Smooth muscle cell (in vitro differentiated cells): ENCODE data around the gene TGFBR3L. TPM values are rescaled to one million over a fixed set of nuclear protein-coding genes. Genes with fewer than 3 reads are reported as not detected.

Experiments used
- DNase-seq: peaks from one replicate; lab custom pipeline; 2025; ENCODE audit not compliant: unreplicated experiment; lab: John Stamatoyannopoulos, UW
- H2AFZ ChIP-seq: fragments of 200-600 bp; sonication (generic); 2 replicates; pipeline ENCODE4 v1.6.0; 2016; ENCODE audit warnings: antibody characterized with exemption, low read depth, mild to moderate bottlenecking
- H3F3A ChIP-seq: fragments of 200-600 bp; sonication (generic); 2 replicates; pipeline ENCODE4 v1.6.0; 2017; ENCODE audit warnings: antibody characterized with exemption, low read depth
- H3K27ac ChIP-seq: fragments of 200-600 bp; sonication (generic); 2 replicates; pipeline ENCODE4 v1.5.1; 2016; ENCODE audit warnings: low read depth, mild to moderate bottlenecking
- H3K27me3 ChIP-seq: fragments of 200-600 bp; sonication (generic); 2 replicates; pipeline ENCODE4 v1.6.1; 2016; ENCODE audit warnings: low read depth, mild to moderate bottlenecking
- H3K36me3 ChIP-seq: fragments of 200-600 bp; sonication (generic); 2 replicates; pipeline ENCODE4 v1.5.1; 2016; ENCODE audit warnings: low read depth
- H3K4me1 ChIP-seq: fragments of 200-600 bp; sonication (generic); 2 replicates; pipeline ENCODE4 v1.5.1; 2016; ENCODE audit warnings: low read depth
- H3K4me2 ChIP-seq: fragments of 200-600 bp; sonication (generic); 2 replicates; pipeline ENCODE4 v1.6.0; 2016; ENCODE audit warnings: mild to moderate bottlenecking
- H3K4me3 ChIP-seq: fragments of 200-600 bp; sonication (generic); 2 replicates; pipeline ENCODE4 v1.5.1; 2016; ENCODE audit warnings: mild to moderate bottlenecking
- H3K79me2 ChIP-seq: fragments of 200-600 bp; sonication (generic); 2 replicates; pipeline ENCODE4 v1.6.0; 2016; ENCODE audit warnings: low read depth, mild to moderate bottlenecking
- H3K9ac ChIP-seq: fragments of 200-600 bp; sonication (generic); 2 replicates; pipeline ENCODE4 v1.6.0; 2016; ENCODE audit warnings: low read depth
- H3K9me3 ChIP-seq: fragments of 200-600 bp; sonication (generic); replicated peaks from 2 replicates; pipeline ENCODE4 v1.5.1; 2016; ENCODE audit warnings: low read depth
- H4K20me1 ChIP-seq: fragments of 200-600 bp; sonication (generic); 2 replicates; pipeline ENCODE4 v1.6.0; 2016; ENCODE audit warnings: low read depth
- CTCF ChIP-seq: fragments of 200-600 bp; sonication (generic); IDR thresholded peaks from 2 replicates; pipeline ENCODE4 v1.5.1; 2017; ENCODE audit warnings: borderline replicate concordance, mild to moderate bottlenecking, antibody characterized with exemption; ENCODE audit not compliant: insufficient read depth, poor library complexity, severe bottlenecking
- WGBS: methylation state at CpG from one replicate; pipeline ENCODE4 v1.1.7; 2016; ENCODE audit warnings: low lambda C conversion rate; 5-methylcytosine and 5-hydroxymethylcytosine counted together
- polyA plus RNA-seq: library from polyadenylated mRNA; unstranded; fragments of >200 nt; fragmentation: Nextera tagmentation; extraction: Ambion mirVana; gene quantifications from 2 replicates; pipeline ENCODE4 v1.2.1, GENCODE V29; 2016
- total RNA-seq: library from RNA; depleted of rRNA; stranded (reverse); fragments of >200 nt; gene quantifications from 2 replicates; pipeline ENCODE4 v1.2.3, GENCODE V29; 2014

TGFBR3L gene
- total and polyA plus RNA-seq, 2 experiments from 2014 or later = 20.7 to 46.6 TPM

- Histone ChIP-seq H3K4me2 (no peak overlapping the region), H3K36me3 (no peaks in the 10 kb centered on the region), H3K9ac (no peak overlapping the region), H3K4me3 (no peak overlapping the region), H3F3A (no peaks in the 10 kb centered on the region), H3K4me1 (peaks cover 10% of the 10 kb centered on the region), H3K27me3 (no peaks in the 10 kb centered on the region), H2AFZ (no peak overlapping the region), H3K79me2 (peaks cover 37% of the 10 kb centered on the region), H3K27ac (no peak overlapping the region), H4K20me1 (peaks cover 65% of the 10 kb centered on the region), H3K9me3 (no peaks in the 10 kb centered on the region)
- DNase-seq = no peak
- WGBS = 92% methylated on average over 19 of the region's 19 CpGs
- TF ChIP-seq CTCF = no peak
Measured at GRCh38 chr19:7908742-7909461, 5.7 kb upstream of the TGFBR3L start.

- no peak overlapping the region for H3K4me2 ChIP-seq
- no peak overlapping the region for H3K27ac ChIP-seq
- WGBS = 98% methylated on average over 19 of the region's 21 CpGs
- no peaks in the 10 kb centered on the region for H3K36me3 ChIP-seq
- H3K4me1 ChIP-seq = peaks cover 7% of the 10 kb centered on the region
- no peak for TF ChIP-seq CTCF
- H3F3A ChIP-seq = no peaks in the 10 kb centered on the region
- no peak for DNase-seq
- H3K27me3 ChIP-seq = no peaks in the 10 kb centered on the region
- peaks cover 60% of the 10 kb centered on the region for H4K20me1 ChIP-seq
- H3K4me3 ChIP-seq = no peak overlapping the region
- H2AFZ ChIP-seq = no peak overlapping the region
- peaks cover 31% of the 10 kb centered on the region for H3K79me2 ChIP-seq
- no peak overlapping the region for H3K9ac ChIP-seq
- no peaks in the 10 kb centered on the region for H3K9me3 ChIP-seq
Measured at GRCh38 chr19:7909471-7910067, 5.1 kb upstream of the TGFBR3L start.

GRCh38 chr19:7910321-7911161 is 4.1 kb upstream of the TGFBR3L start:
- H2AFZ ChIP-seq = no peak overlapping the region
- peaks cover 21% of the 10 kb centered on the region for H3K79me2 ChIP-seq
- H3K9me3 ChIP-seq = no peaks in the 10 kb centered on the region
- 98% methylated on average over 48 of the region's 54 CpGs for WGBS
- H3K27me3 ChIP-seq = no peaks in the 10 kb centered on the region
- H3K4me1 ChIP-seq = no peaks in the 10 kb centered on the region
- TF ChIP-seq CTCF = no peak
- H3K27ac ChIP-seq = no peak overlapping the region
- peaks cover 50% of the 10 kb centered on the region for H4K20me1 ChIP-seq
- no peaks in the 10 kb centered on the region for H3F3A ChIP-seq
- no peaks in the 10 kb centered on the region for H3K36me3 ChIP-seq
- H3K4me2 ChIP-seq = no peak overlapping the region
- DNase-seq = no peak
- no peak overlapping the region for H3K4me3 ChIP-seq
- H3K9ac ChIP-seq = no peak overlapping the region
